Endothelial cell of umbilical vein (primary cell): ENCODE measurements around the gene LRP1-AS. TPM values are rescaled to one million over a fixed set of nuclear protein-coding genes. Genes with fewer than 3 reads are reported as not detected.

ENCODE experiments used
- BruUV-seq: library from RNA; stranded (reverse); fragments of 400-500 nt; replicated peaks from 2 replicates; lab custom pipeline; 2021; lab: Mats Ljungman, UMichigan
- CTCF ChIA-PET: fragments of 300-600, 350-600 bp; sonication (Branson Sonifier 250); formaldehyde crosslinking; loops from one replicate; lab custom pipeline; 2021; ENCODE audit warnings: antibody characterized with exemption, inconsistent platforms; lab: Charles Lee
- POLR2A ChIA-PET: fragments of 300-600, 350-600 bp; sonication (Branson Sonifier 250); formaldehyde crosslinking; loops from one replicate; lab custom pipeline; 2021; ENCODE audit warnings: antibody characterized with exemption, inconsistent platforms; lab: Charles Lee
- DNase-seq: peaks from one replicate; pipeline ENCODE4 v3.0.0-alpha.2; 2011; ENCODE audit warnings: low read depth, low spot score
- FAIRE-seq: peaks from 2 replicates; lab custom pipeline; 2011; peaks lifted over from hg19 to GRCh38; lab: Jason Lieb, UNC
- H2AFZ ChIP-seq: 2 replicates; pipeline ENCODE4 v1.6.0; 2012; ENCODE audit warnings: low read depth, low read length, control low read depth, inconsistent platforms
- H3K27ac ChIP-seq: 2 replicates; pipeline ENCODE4 v1.5.1; 2011; ENCODE audit warnings: low read depth, mild to moderate bottlenecking, control low read depth, low read length, moderate library complexity; ENCODE audit not compliant: insufficient read depth
- H3K27me3 ChIP-seq, 2 experiments: 2 replicates each; pipeline versions ENCODE4 v1.6.0 to v1.6.1; 2011; ENCODE audit warnings: low read length in 2 of 2, mixed read lengths in 1 of 2; ENCODE audit not compliant: control insufficient read depth in 2 of 2, insufficient read depth in 2 of 2
- H3K36me3 ChIP-seq, 2 experiments: 2 replicates in 1 of 2; 3 replicates in 1 of 2; pipeline ENCODE4 v1.5.1; 2011; ENCODE audit warnings: low read length in 2 of 2, mild to moderate bottlenecking in 1 of 2, moderate library complexity in 1 of 2; ENCODE audit not compliant: control insufficient read depth in 2 of 2, insufficient read depth in 2 of 2; ENCODE audit errors: extremely low read depth in 1 of 2
- H3K4me1 ChIP-seq: 3 replicates; pipeline ENCODE4 v1.5.1; 2011; ENCODE audit warnings: mild to moderate bottlenecking, low read length; ENCODE audit not compliant: control insufficient read depth, insufficient read depth; ENCODE audit errors: extremely low read depth
- H3K4me2 ChIP-seq: 2 replicates; pipeline ENCODE4 v1.6.1; 2011; ENCODE audit warnings: low read length, control low read depth, mixed read lengths; ENCODE audit not compliant: insufficient read depth
- H3K4me3 ChIP-seq, 3 experiments: fragments of 200-600 bp in 1 of 3; sonication (generic), shearing (Covaris generic) in 1 of 3; replicated peaks in 1 of 3; 2 replicates each; pipeline ENCODE4 v1.5.1; 2011 to 2016; ENCODE audit warnings: control low read depth in 3 of 3, low read length in 3 of 3, mild to moderate bottlenecking in 2 of 3, inconsistent platforms in 1 of 3, low read depth in 1 of 3, moderate library complexity in 1 of 3; ENCODE audit not compliant: insufficient read depth in 1 of 3
- H3K79me2 ChIP-seq: 2 replicates; pipeline ENCODE4 v1.6.0; 2012; ENCODE audit warnings: low read length, inconsistent platforms; ENCODE audit not compliant: control insufficient read depth, insufficient read depth
- H3K9ac ChIP-seq: replicated peaks from 2 replicates; pipeline ENCODE3; 2011; ENCODE audit warnings: low read length, control low read depth; ENCODE audit not compliant: insufficient read depth; ENCODE audit errors: extremely low read depth
- H3K9me1 ChIP-seq: replicated peaks from 3 replicates; pipeline ENCODE4 v1.6.0; 2011; ENCODE audit warnings: mild to moderate bottlenecking, low read length; ENCODE audit not compliant: control insufficient read depth, insufficient read depth; ENCODE audit errors: extremely low read depth
- H3K9me3 ChIP-seq: replicated peaks from 2 replicates; pipeline ENCODE4 v1.5.1; 2012; ENCODE audit warnings: low read length, inconsistent platforms; ENCODE audit not compliant: control insufficient read depth, insufficient read depth
- H4K20me1 ChIP-seq: replicated peaks from 2 replicates; pipeline ENCODE3; 2011; ENCODE audit warnings: mild to moderate bottlenecking, low read length; ENCODE audit not compliant: control insufficient read depth, insufficient read depth; ENCODE audit errors: extremely low read depth
- EZH2 ChIP-seq: IDR thresholded peaks from 2 replicates; pipeline ENCODE4 v1.6.1; 2012; ENCODE audit warnings: borderline replicate concordance, low read depth, mild to moderate bottlenecking, moderate library complexity, low read length, inconsistent platforms; ENCODE audit not compliant: severe bottlenecking
- FOS ChIP-seq: IDR thresholded peaks from 2 replicates; pipeline ENCODE4 v1.6.1; 2011; ENCODE audit warnings: mild to moderate bottlenecking, low read length, moderate library complexity, borderline replicate concordance; ENCODE audit not compliant: insufficient read depth
- GATA2 ChIP-seq: IDR thresholded peaks from 2 replicates; pipeline ENCODE4 v1.7.0; 2011; ENCODE audit warnings: low read depth, mild to moderate bottlenecking, moderate library complexity, mixed read lengths, low read length; ENCODE audit not compliant: insufficient read length, insufficient read depth
- JUN ChIP-seq: IDR thresholded peaks from 2 replicates; pipeline ENCODE4 v1.6.1; 2011; ENCODE audit warnings: borderline replicate concordance, low read depth; ENCODE audit not compliant: insufficient read length, insufficient read depth
- MAX ChIP-seq: IDR thresholded peaks from 2 replicates; pipeline ENCODE4 v1.6.1; 2011; ENCODE audit not compliant: insufficient read depth, insufficient read length
- MYC ChIP-seq: IDR thresholded peaks from one replicate; pipeline ENCODE4 v1.6.1; 2011; ENCODE audit warnings: mild to moderate bottlenecking, low read depth, low read length
- POLR2A ChIP-seq: IDR thresholded peaks from 2 replicates; pipeline ENCODE4 v1.6.1; 2012; ENCODE audit warnings: low read depth, mild to moderate bottlenecking, control low read depth, low read length
- POLR2AphosphoS5 ChIP-seq: IDR thresholded peaks from 2 replicates; pipeline ENCODE4 v1.6.1; 2012; ENCODE audit warnings: low read depth, mild to moderate bottlenecking, control low read depth, low read length, moderate library complexity; ENCODE audit not compliant: insufficient read depth
- dilution Hi-C: fragments of 300-500 bp; cut with MboI; formaldehyde crosslinking; loops from one replicate; pipeline ENCODE4 v1.15.0; 2019; ENCODE audit warnings: low sequenced_read_pairs; ENCODE audit not compliant: extremely low pct_ligation_motif_present
- intact Hi-C: fragments of 100-400 bp; cut with micrococcal nuclease; formaldehyde crosslinking; loops from one replicate; pipeline ENCODE4 v1.10.0; 2022
- polyA plus RNA-seq, 4 experiments: library from polyadenylated mRNA; depleted of rRNA in 3 of 4; stranded (reverse) in 3 of 4; unstranded in 1 of 4; fragments of >200 nt; gene quantifications; 2 replicates each; pipeline versions ENCODE4 v1.2.1 to v1.2.3, GENCODE V29; 2011 to 2012; ENCODE audit warnings: missing spikeins in 1 of 4
- total RNA-seq: library from RNA; stranded (reverse); gene quantifications from 2 replicates; pipeline ENCODE4 v1.2.3, GENCODE V29; 2021
- TF ChIP-seq, protein P1 (sequence below), 2 donors: IDR thresholded peaks; 1 replicate in 1 of 2; 2 replicates in 1 of 2; pipeline ENCODE4 v1.5.1; 2011; ENCODE audit warnings: low read length in 2 of 2, mild to moderate bottlenecking in 2 of 2, moderate library complexity in 2 of 2, control low read depth in 1 of 2, inconsistent platforms in 1 of 2, low read depth in 1 of 2; ENCODE audit not compliant: insufficient read depth in 1 of 2; ENCODE audit errors: extremely low read depth in 1 of 2

LRP1-AS gene
- total and polyA plus RNA-seq, 2 donors (not counting 3 experiments of a cell fraction or from before 2014, with no cell fraction given) = not detected

GRCh38 chr12:57157588-57158173 is 10.3 kb upstream of the LRP1-AS start:
- H3K4me1 ChIP-seq = no peaks in the 10 kb centered on the region
- H3K4me3 ChIP-seq = no peak overlapping the region
- DNase-seq = no peak
- BruUV-seq = no TSS peak
- ChIA-PET POLR2A (no interaction called here), CTCF (interaction anchor here (0.9 to 1.2 kb wide), 4 partner anchors 16 to 33 kb away, joined by 3 to 4 read pairs (median 3); no protein-coding TSS in a partner anchor)
- no peaks in the 10 kb centered on the region for H3K27me3 ChIP-seq
- no peaks in the 10 kb centered on the region for H4K20me1 ChIP-seq
- no peaks in the 10 kb centered on the region for H3K79me2 ChIP-seq
- FAIRE-seq = no peak
- intact Hi-C loops = no loop called here
- no peak overlapping the region for H3K9ac ChIP-seq
- H3K36me3 ChIP-seq = no peaks in the 10 kb centered on the region
- TF ChIP-seq GATA2 = no peak
- no peak for TF ChIP-seq POLR2A
- no peak for TF ChIP-seq FOS
- no peak for TF ChIP-seq JUN
- TF ChIP-seq MYC = no peak
- TF ChIP-seq, protein P1, sequence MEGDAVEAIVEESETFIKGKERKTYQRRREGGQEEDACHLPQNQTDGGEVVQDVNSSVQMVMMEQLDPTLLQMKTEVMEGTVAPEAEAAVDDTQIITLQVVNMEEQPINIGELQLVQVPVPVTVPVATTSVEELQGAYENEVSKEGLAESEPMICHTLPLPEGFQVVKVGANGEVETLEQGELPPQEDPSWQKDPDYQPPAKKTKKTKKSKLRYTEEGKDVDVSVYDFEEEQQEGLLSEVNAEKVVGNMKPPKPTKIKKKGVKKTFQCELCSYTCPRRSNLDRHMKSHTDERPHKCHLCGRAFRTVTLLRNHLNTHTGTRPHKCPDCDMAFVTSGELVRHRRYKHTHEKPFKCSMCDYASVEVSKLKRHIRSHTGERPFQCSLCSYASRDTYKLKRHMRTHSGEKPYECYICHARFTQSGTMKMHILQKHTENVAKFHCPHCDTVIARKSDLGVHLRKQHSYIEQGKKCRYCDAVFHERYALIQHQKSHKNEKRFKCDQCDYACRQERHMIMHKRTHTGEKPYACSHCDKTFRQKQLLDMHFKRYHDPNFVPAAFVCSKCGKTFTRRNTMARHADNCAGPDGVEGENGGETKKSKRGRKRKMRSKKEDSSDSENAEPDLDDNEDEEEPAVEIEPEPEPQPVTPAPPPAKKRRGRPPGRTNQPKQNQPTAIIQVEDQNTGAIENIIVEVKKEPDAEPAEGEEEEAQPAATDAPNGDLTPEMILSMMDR (IDR thresholded peaks at IDR 0.05; ENCODE audit: extremely low read depth in 1 of 2, insufficient read depth in 1 of 2, low read depth in 1 of 2, low read length in 2 of 2) = no peak
- TF ChIP-seq POLR2AphosphoS5 = no peak
- no peak for TF ChIP-seq EZH2
- no peak for TF ChIP-seq MAX
- no peaks in the 10 kb centered on the region for H3K9me3 ChIP-seq
- H3K9me1 ChIP-seq = no peaks in the 10 kb centered on the region
- H3K27ac ChIP-seq = no peak overlapping the region
- no peak overlapping the region for H3K4me2 ChIP-seq
- dilution Hi-C loops = no loop called here
- no peak overlapping the region for H2AFZ ChIP-seq
